ENCODE measurements around the gene DNM3.
"Not testable (repeated sequence)": the region's sequence is repeated elsewhere in the genome, so short reads cannot be mapped to it uniquely, and the experiment has no call there.

Gene DNM3

GRCh38 chr1:171841050-171841910 lies at the start of gene DNM3:
DNM3 (plus strand) TSS chr1:171841498; CDS start chr1:171841657, 159 bp downstream.
- peak; percentile 70 to 71 for DNase-seq (ENCODE audit: low read depth in 1 of 2, low spot score in 1 of 2)

- no peak for DNase-seq (ENCODE audit: low read depth in 1 of 2, low spot score in 1 of 2)
Observed at GRCh38 chr1:171792656-171793369, 48.5 kb upstream of the DNM3 start.

GRCh38 chr1:171793636-171794035 lies 47.7 kb upstream of the DNM3 start:
- no peak for DNase-seq (ENCODE audit: low read depth in 1 of 2, low spot score in 1 of 2)

GRCh38 chr1:171794085-171794484 lies 47.2 kb upstream of the DNM3 start:
- no peak for DNase-seq (ENCODE audit: low read depth in 1 of 2, low spot score in 1 of 2)

GRCh38 chr1:171796592-171796991 lies 44.7 kb upstream of the DNM3 start:
- DNase-seq (ENCODE audit: low read depth in 1 of 2, low spot score in 1 of 2): no peak

- DNase-seq (ENCODE audit: low read depth in 1 of 2, low spot score in 1 of 2): no peak
Observed at GRCh38 chr1:171798311-171798710, 43.0 kb upstream of the DNM3 start.

- no peak for DNase-seq (ENCODE audit: low read depth in 1 of 2, low spot score in 1 of 2)
Observed at GRCh38 chr1:171798765-171799164, 42.5 kb upstream of the DNM3 start.

GRCh38 chr1:171799166-171799565 lies 42.1 kb upstream of the DNM3 start:
- DNase-seq (ENCODE audit: low read depth in 1 of 2, low spot score in 1 of 2): no peak

GRCh38 chr1:171799698-171800097 lies 41.6 kb upstream of the DNM3 start:
- DNase-seq (ENCODE audit: low read depth in 1 of 2, low spot score in 1 of 2): not testable (repeated sequence)

- DNase-seq (ENCODE audit: low read depth in 1 of 2, low spot score in 1 of 2): no peak
Observed at GRCh38 chr1:171800342-171800741, 41.0 kb upstream of the DNM3 start.

- DNase-seq (ENCODE audit: low read depth in 1 of 2, low spot score in 1 of 2): no peak
Observed at GRCh38 chr1:171800851-171801250, 40.4 kb upstream of the DNM3 start.

- no peak for DNase-seq (ENCODE audit: low read depth in 1 of 2, low spot score in 1 of 2)
Observed at GRCh38 chr1:171801487-171801891, 39.8 kb upstream of the DNM3 start.

GRCh38 chr1:171802207-171802606 lies 39.1 kb upstream of the DNM3 start:
- no peak for DNase-seq (ENCODE audit: low read depth in 1 of 2, low spot score in 1 of 2)

- DNase-seq (ENCODE audit: low read depth in 1 of 2, low spot score in 1 of 2): no peak
Observed at GRCh38 chr1:171803045-171803444, 38.3 kb upstream of the DNM3 start.

- DNase-seq (ENCODE audit: low read depth in 1 of 2, low spot score in 1 of 2): no peak
Observed at GRCh38 chr1:171803461-171804022, 37.8 kb upstream of the DNM3 start.

GRCh38 chr1:171805395-171806115 lies 35.7 kb upstream of the DNM3 start:
- no peak for DNase-seq (ENCODE audit: low read depth in 1 of 2, low spot score in 1 of 2)

GRCh38 chr1:171807556-171807955 lies 33.7 kb upstream of the DNM3 start:
- DNase-seq (ENCODE audit: low read depth in 1 of 2, low spot score in 1 of 2): no peak

GRCh38 chr1:171809834-171810233 lies 31.5 kb upstream of the DNM3 start:
- no peak for DNase-seq (ENCODE audit: low read depth in 1 of 2, low spot score in 1 of 2)

GRCh38 chr1:171811672-171812071 lies 29.6 kb upstream of the DNM3 start:
- DNase-seq (ENCODE audit: low read depth in 1 of 2, low spot score in 1 of 2): no peak

- DNase-seq (ENCODE audit: low read depth in 1 of 2, low spot score in 1 of 2): no peak
Observed at GRCh38 chr1:171814692-171815091, 26.6 kb upstream of the DNM3 start.

- no peak for DNase-seq (ENCODE audit: low read depth in 1 of 2, low spot score in 1 of 2)
Observed at GRCh38 chr1:171816300-171816901, 24.9 kb upstream of the DNM3 start.
